ENCODE results near the gene TMEM259. TPM values are rescaled to one million over a fixed set of nuclear protein-coding genes. Genes with fewer than 3 reads are reported as not detected.

Gene TMEM259
- total and polyA plus RNA-seq, 2 of the 13 experiments (the other 11 are each of a cell fraction or from before 2014, with no cell fraction given): 64.7 to 164 TPM

DNA sequence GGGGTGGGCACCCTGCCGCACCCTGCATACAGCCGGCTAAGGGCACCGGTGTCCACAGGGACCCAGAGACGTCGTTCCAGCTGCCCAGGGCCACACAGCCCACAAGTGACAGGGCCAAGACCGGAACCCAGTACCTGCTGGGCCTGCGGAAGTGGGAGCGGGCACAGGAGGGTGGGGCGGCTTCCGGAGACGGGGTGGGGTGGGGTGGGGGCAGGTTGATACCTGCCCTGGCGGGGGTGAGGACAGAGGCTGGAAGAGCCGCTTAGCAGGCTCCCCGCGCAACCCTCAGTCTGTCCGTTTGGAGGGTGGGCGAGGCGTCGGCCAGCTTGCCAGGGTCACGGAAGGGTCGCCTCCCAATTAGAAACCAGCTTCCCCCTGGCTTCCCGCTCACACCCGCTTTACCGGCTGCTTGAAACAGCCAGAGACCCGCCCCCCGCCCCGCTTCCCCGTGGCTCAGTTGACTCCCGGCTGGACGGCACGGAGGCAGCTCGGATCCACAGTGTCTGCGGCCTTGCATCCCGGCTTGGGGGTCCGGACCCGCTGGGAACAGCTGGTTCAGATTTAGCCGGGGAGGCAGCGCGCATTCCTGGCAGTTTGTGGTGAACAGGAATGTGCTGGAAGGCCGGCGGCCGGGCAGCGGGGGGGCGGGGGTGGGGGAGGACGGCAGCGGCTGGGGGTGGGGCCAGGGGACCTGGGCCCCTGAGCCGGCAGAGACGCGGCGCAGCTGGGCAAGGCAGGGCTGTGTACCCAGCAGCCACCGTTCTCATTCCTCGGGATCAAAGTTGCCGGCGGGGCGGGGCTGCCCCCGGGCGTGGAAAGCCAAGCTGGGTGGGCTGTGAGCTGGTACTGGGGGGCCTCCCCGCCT is 7.4 kb upstream of the TMEM259 start (continued):
- peak; percentile 67 for TF ChIP-seq ZNF629 (CRISPR knock-in tag; conservative IDR thresholded peaks at IDR 0.05)
- TF ChIP-seq, protein P1, sequence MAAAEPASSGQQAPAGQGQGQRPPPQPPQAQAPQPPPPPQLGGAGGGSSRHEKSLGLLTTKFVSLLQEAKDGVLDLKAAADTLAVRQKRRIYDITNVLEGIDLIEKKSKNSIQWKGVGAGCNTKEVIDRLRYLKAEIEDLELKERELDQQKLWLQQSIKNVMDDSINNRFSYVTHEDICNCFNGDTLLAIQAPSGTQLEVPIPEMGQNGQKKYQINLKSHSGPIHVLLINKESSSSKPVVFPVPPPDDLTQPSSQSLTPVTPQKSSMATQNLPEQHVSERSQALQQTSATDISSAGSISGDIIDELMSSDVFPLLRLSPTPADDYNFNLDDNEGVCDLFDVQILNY (CRISPR knock-in tag; conservative IDR thresholded peaks at IDR 0.05): no peak
- TF ChIP-seq, protein P2, sequence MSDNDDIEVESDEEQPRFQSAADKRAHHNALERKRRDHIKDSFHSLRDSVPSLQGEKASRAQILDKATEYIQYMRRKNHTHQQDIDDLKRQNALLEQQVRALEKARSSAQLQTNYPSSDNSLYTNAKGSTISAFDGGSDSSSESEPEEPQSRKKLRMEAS (IDR thresholded peaks at IDR 0.05): peak; percentile 31; the same call in 1 of the 2 replicates
- peak; percentile 64; the same call in 1 of the 2 replicates for TF ChIP-seq ZNF143 (CRISPR knock-in tag; IDR thresholded peaks at IDR 0.05)
- TF ChIP-seq, protein P3, sequence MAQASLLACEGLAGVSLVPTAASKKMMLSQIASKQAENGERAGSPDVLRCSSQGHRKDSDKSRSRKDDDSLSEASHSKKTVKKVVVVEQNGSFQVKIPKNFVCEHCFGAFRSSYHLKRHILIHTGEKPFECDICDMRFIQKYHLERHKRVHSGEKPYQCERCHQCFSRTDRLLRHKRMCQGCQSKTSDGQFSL (CRISPR knock-in tag; IDR thresholded peaks at IDR 0.05): peak; percentile 49; the same call in 1 of the 2 replicates
- no peak for TF ChIP-seq FIP1L1 (IDR thresholded peaks at IDR 0.05; ENCODE audit: borderline replicate concordance, insufficient read depth, low read depth, low read length)
- TF ChIP-seq GPN1 (CRISPR knock-in tag; IDR thresholded peaks at IDR 0.05; ENCODE audit: borderline replicate concordance): no peak
- TF ChIP-seq, protein P4, sequence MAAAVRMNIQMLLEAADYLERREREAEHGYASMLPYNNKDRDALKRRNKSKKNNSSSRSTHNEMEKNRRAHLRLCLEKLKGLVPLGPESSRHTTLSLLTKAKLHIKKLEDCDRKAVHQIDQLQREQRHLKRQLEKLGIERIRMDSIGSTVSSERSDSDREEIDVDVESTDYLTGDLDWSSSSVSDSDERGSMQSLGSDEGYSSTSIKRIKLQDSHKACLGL (CRISPR knock-in tag; IDR thresholded peaks at IDR 0.05): peak; percentile 12; the same call in 1 of the 2 replicates
- TF ChIP-seq, protein P5, sequence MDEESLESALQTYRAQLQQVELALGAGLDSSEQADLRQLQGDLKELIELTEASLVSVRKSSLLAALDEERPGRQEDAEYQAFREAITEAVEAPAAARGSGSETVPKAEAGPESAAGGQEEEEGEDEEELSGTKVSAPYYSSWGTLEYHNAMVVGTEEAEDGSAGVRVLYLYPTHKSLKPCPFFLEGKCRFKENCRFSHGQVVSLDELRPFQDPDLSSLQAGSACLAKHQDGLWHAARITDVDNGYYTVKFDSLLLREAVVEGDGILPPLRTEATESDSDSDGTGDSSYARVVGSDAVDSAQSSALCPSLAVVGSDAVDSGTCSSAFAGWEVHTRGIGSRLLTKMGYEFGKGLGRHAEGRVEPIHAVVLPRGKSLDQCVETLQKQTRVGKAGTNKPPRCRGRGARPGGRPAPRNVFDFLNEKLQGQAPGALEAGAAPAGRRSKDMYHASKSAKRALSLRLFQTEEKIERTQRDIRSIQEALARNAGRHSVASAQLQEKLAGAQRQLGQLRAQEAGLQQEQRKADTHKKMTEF (CRISPR knock-in tag; IDR thresholded peaks at IDR 0.05): no peak
- TF ChIP-seq RARG (CRISPR knock-in tag; IDR thresholded peaks at IDR 0.05; ENCODE audit: low read depth): no peak
- TF ChIP-seq KDM1A (CRISPR knock-in tag; IDR thresholded peaks at IDR 0.05): peak; percentile 70; the same call in 1 of the 2 replicates
- no peak for TF ChIP-seq ATF7 (IDR thresholded peaks at IDR 0.05)
- TF ChIP-seq ATF7 (CRISPR knock-in tag; IDR thresholded peaks at IDR 0.05): no peak
- TF ChIP-seq CREB1 (IDR thresholded peaks at IDR 0.05): no peak
- no peak for TF ChIP-seq CREB1 (CRISPR knock-in tag; IDR thresholded peaks at IDR 0.05)
- TF ChIP-seq ZNF772 (CRISPR knock-in tag; IDR thresholded peaks at IDR 0.05): 0 out of 2 replicates have a peak, but pooled peaks have one; percentile 48
- TF ChIP-seq HOXA3 (CRISPR knock-in tag; IDR thresholded peaks at IDR 0.05): peak; percentile 29; the same call in 1 of the 2 replicates
- TF ChIP-seq, protein P6, sequence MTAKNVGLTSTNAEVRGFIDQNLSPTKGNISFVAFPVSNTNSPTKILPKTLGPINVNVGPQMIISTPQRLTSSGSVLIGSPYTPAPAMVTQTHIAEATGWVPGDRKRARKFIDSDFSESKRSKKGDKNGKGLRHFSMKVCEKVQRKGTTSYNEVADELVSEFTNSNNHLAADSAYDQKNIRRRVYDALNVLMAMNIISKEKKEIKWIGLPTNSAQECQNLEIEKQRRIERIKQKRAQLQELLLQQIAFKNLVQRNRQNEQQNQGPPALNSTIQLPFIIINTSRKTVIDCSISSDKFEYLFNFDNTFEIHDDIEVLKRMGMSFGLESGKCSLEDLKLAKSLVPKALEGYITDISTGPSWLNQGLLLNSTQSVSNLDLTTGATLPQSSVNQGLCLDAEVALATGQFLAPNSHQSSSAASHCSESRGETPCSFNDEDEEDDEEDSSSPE (CRISPR knock-in tag; IDR thresholded peaks at IDR 0.05): 0 out of 2 replicates have a peak, but pooled peaks have one; percentile 37
- TF ChIP-seq KLF11 (CRISPR knock-in tag; IDR thresholded peaks at IDR 0.05): no peak
- TF ChIP-seq, protein P7, sequence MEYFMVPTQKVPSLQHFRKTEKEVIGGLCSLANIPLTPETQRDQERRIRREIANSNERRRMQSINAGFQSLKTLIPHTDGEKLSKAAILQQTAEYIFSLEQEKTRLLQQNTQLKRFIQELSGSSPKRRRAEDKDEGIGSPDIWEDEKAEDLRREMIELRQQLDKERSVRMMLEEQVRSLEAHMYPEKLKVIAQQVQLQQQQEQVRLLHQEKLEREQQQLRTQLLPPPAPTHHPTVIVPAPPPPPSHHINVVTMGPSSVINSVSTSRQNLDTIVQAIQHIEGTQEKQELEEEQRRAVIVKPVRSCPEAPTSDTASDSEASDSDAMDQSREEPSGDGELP (IDR thresholded peaks at IDR 0.05; ENCODE audit: borderline replicate concordance, low read depth): peak; percentile 86; the same call in 1 of the 2 replicates
- no peak for TF ChIP-seq ZNF883 (CRISPR knock-in tag; IDR thresholded peaks at IDR 0.05; ENCODE audit: not compliant biosample characterization)

Measured in HepG2 (cell line).